ENCODE data around the gene LYRM2.

Gene LYRM2

GRCh38 chr6:89566008-89566800 lies 72.3 kb downstream of the LYRM2 start:
- no peak overlapping the region for H3K27ac ChIP-seq
- TF ChIP-seq CTCF (IDR thresholded peaks at IDR 0.05): no peak

GRCh38 chr6:89564752-89565427 lies 73.7 kb downstream of the LYRM2 start:
- TF ChIP-seq CTCF (IDR thresholded peaks at IDR 0.05) (no peak), ZFX (IDR thresholded peaks at IDR 0.05; ENCODE audit: borderline replicate concordance) (no peak)
- H3K27ac ChIP-seq: no peak overlapping the region

- H3K27ac ChIP-seq: no peak overlapping the region
- TF ChIP-seq CTCF (IDR thresholded peaks at IDR 0.05) (no peak), ZFX (IDR thresholded peaks at IDR 0.05; ENCODE audit: borderline replicate concordance) (no peak)
These were observed 74.7 kb downstream of the LYRM2 start for GRCh38 chr6:89563866-89564265.

GRCh38 chr6:89562093-89562973 lies 76.2 kb downstream of the LYRM2 start:
- TF ChIP-seq ZFX (IDR thresholded peaks at IDR 0.05; ENCODE audit: borderline replicate concordance) (no peak), CTCF (IDR thresholded peaks at IDR 0.05) (no peak)
- no peak overlapping the region for H3K27ac ChIP-seq

- no peak overlapping the region for H3K27ac ChIP-seq
- no peak for TF ChIP-seq ZFX (IDR thresholded peaks at IDR 0.05; ENCODE audit: borderline replicate concordance)
- TF ChIP-seq CTCF (IDR thresholded peaks at IDR 0.05): no peak
These were observed 79.1 kb downstream of the LYRM2 start for GRCh38 chr6:89559487-89559886.

- TF ChIP-seq CTCF (IDR thresholded peaks at IDR 0.05): no peak
- TF ChIP-seq ZFX (IDR thresholded peaks at IDR 0.05; ENCODE audit: borderline replicate concordance): no peak
- no peak overlapping the region for H3K27ac ChIP-seq
These were observed 82.7 kb downstream of the LYRM2 start for GRCh38 chr6:89555806-89556205.

Measured in 22Rv1 (cell line).